OCI-LY1 (cell line): ENCODE data around the gene BCL11A.

Source experiments
- H2AFZ ChIP-seq: fragments of 200-600 bp; sonication (generic), shearing (Covaris generic); 2 replicates; pipeline ENCODE4 v1.6.0; 2014; ENCODE audit warnings: antibody characterized with exemption, mild to moderate bottlenecking, low read length
- H3F3A ChIP-seq: fragments of 200-600 bp; sonication (generic), shearing (Covaris generic); 2 replicates; pipeline ENCODE4 v1.6.0; 2014; ENCODE audit warnings: mild to moderate bottlenecking, antibody characterized with exemption, low read length, moderate library complexity; ENCODE audit not compliant: insufficient read depth
- H3K27ac ChIP-seq: fragments of 200-600 bp; sonication (generic); 2 replicates; pipeline ENCODE4 v1.5.1; 2014; ENCODE audit warnings: low read length, mixed run types, mild to moderate bottlenecking, low read depth; ENCODE audit not compliant: poor library complexity, severe bottlenecking
- H3K27me3 ChIP-seq: fragments of 200-600 bp; sonication (generic); 2 replicates; pipeline ENCODE4 v1.6.0; 2014; ENCODE audit warnings: antibody characterized with exemption, mild to moderate bottlenecking, low read length, moderate library complexity; ENCODE audit not compliant: insufficient read depth
- H3K36me3 ChIP-seq: fragments of 200-600 bp; sonication (generic); 2 replicates; pipeline ENCODE4 v1.6.1; 2014; ENCODE audit warnings: mild to moderate bottlenecking, antibody characterized with exemption, low read length, moderate library complexity, mixed read lengths; ENCODE audit not compliant: insufficient read depth
- H3K4me1 ChIP-seq: fragments of 200-600 bp; sonication (generic); 2 replicates; pipeline ENCODE4 v1.5.1; 2014; ENCODE audit warnings: mild to moderate bottlenecking, low read length, moderate library complexity; ENCODE audit not compliant: insufficient read depth, severe bottlenecking
- H3K4me2 ChIP-seq: fragments of 200-600 bp; sonication (generic), shearing (Covaris generic); 2 replicates; pipeline ENCODE4 v1.6.1; 2014; ENCODE audit warnings: low read length
- H3K4me3 ChIP-seq: fragments of 200-600 bp; sonication (generic); 2 replicates; pipeline ENCODE4 v1.5.1; 2014; ENCODE audit warnings: low read length, low read depth, mild to moderate bottlenecking, mixed read lengths; ENCODE audit not compliant: poor library complexity, severe bottlenecking
- H3K79me2 ChIP-seq: fragments of 200-600 bp; shearing (Covaris generic); 2 replicates; pipeline ENCODE4 v1.6.1; 2016; ENCODE audit warnings: mixed run types, low read length, mixed read lengths; ENCODE audit not compliant: insufficient read depth
- H3K9ac ChIP-seq: fragments of 200-600 bp; sonication (generic), shearing (Covaris generic); 2 replicates; pipeline ENCODE4 v1.6.1; 2014; ENCODE audit warnings: mild to moderate bottlenecking, low read length, mixed read lengths
- H3K9me2 ChIP-seq: fragments of 200-600 bp; sonication (generic), shearing (Covaris generic); 2 replicates; pipeline ENCODE4 v1.6.1; 2014; ENCODE audit warnings: low read depth, mild to moderate bottlenecking, low read length, mixed read lengths
- H3K9me3 ChIP-seq: fragments of 200-600 bp; shearing (Covaris generic); 2 replicates; pipeline ENCODE4 v1.6.1; 2014; ENCODE audit warnings: low read length, mixed read lengths
- H4K20me1 ChIP-seq: fragments of 200-600 bp; sonication (generic), shearing (Covaris generic); 2 replicates; pipeline ENCODE4 v1.6.0; 2016; ENCODE audit warnings: mild to moderate bottlenecking, low read length; ENCODE audit not compliant: insufficient read depth
- CTCF ChIP-seq: fragments of 200-600 bp; sonication (generic), shearing (Covaris generic); IDR thresholded peaks from 2 replicates; pipeline ENCODE4 v1.5.1; 2017; ENCODE audit warnings: mild to moderate bottlenecking, antibody characterized with exemption, low read length, moderate library complexity, mixed read lengths
- EZH2 ChIP-seq: fragments of 200-600 bp; sonication (generic), shearing (Covaris generic); IDR thresholded peaks from 2 replicates; pipeline ENCODE4 v1.8.0; 2017; ENCODE audit warnings: borderline replicate concordance, mixed run types, mild to moderate bottlenecking, antibody characterized with exemption, low read length, moderate library complexity, mixed read lengths

The BCL11A gene

GRCh38 chr2:60433018-60433596 lies 120.3 kb downstream of the BCL11A start:
- Histone ChIP-seq H3K79me2 (no peaks in the 10 kb centered on the region), H3K9me2 (no peaks in the 10 kb centered on the region), H3F3A (no peaks in the 10 kb centered on the region), H3K27me3 (no peaks in the 10 kb centered on the region), H2AFZ (no peak overlapping the region), H3K27ac (no peak overlapping the region), H4K20me1 (no peaks in the 10 kb centered on the region), H3K4me2 (no peak overlapping the region), H3K9me3 (no peaks in the 10 kb centered on the region), H3K9ac (no peak overlapping the region), H3K4me1 (no peaks in the 10 kb centered on the region), H3K4me3 (no peak overlapping the region), H3K36me3 (no peaks in the 10 kb centered on the region)
- TF ChIP-seq CTCF (no peak), EZH2 (no peak)

- Histone ChIP-seq H4K20me1 (no peaks in the 10 kb centered on the region), H3K4me1 (no peaks in the 10 kb centered on the region), H3K9me3 (no peaks in the 10 kb centered on the region), H3K36me3 (no peaks in the 10 kb centered on the region), H2AFZ (no peak overlapping the region), H3F3A (no peaks in the 10 kb centered on the region), H3K4me3 (no peak overlapping the region), H3K9ac (no peak overlapping the region), H3K79me2 (no peaks in the 10 kb centered on the region), H3K9me2 (no peaks in the 10 kb centered on the region), H3K27ac (no peak overlapping the region), H3K4me2 (no peak overlapping the region), H3K27me3 (no peaks in the 10 kb centered on the region)
- TF ChIP-seq CTCF (no peak), EZH2 (no peak)
Measured at GRCh38 chr2:60432035-60432601, 121.3 kb downstream of the BCL11A start.

DNA sequence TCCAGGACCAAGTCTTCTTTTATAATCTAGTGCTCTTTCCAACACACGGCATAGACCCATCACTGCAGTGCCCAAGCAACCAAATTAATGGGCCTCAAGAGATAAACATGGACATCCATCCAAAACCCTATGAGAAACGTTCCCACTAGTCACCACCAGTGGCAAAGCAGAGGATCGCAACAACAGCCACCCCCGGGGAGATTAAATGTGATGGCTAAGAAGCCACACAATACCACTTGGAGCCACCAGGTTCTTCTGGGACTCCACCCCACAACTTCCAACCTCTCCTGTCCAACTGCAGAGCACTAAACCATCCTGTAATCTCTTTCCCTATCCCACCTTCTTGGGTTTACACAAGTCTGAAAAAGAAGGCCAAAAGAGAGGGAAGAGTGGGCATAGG lies 123.8 kb downstream of the BCL11A start:
- Histone ChIP-seq H3K4me1 (no peaks in the 10 kb centered on the region), H2AFZ (no peak overlapping the region), H3K9me3 (no peaks in the 10 kb centered on the region), H3K4me2 (no peak overlapping the region), H3K9ac (no peak overlapping the region), H3K79me2 (no peaks in the 10 kb centered on the region), H3K27me3 (no peaks in the 10 kb centered on the region), H3K27ac (no peak overlapping the region), H3K4me3 (no peak overlapping the region), H4K20me1 (no peaks in the 10 kb centered on the region), H3K36me3 (no peaks in the 10 kb centered on the region), H3K9me2 (no peaks in the 10 kb centered on the region), H3F3A (no peaks in the 10 kb centered on the region)
- TF ChIP-seq CTCF: no peak
- TF ChIP-seq EZH2: no peak
